Esophagus squamous epithelium (tissue), 4 donors: Measurements from ENCODE around the gene ELK1.

Experiments used
- POLR2A ChIP-seq, 4 donors: fragments of 450-650 bp; IDR thresholded peaks; one replicate each; pipeline ENCODE4 v1.6.1; 2017; ENCODE audit warnings: antibody characterized with exemption in 4 of 4, mild to moderate bottlenecking in 4 of 4, moderate library complexity in 3 of 4
- TF ChIP-seq, protein P1 (sequence below), 6 experiments: fragments of 450-650 bp in 4 of 6; fragments of 200-600 bp in 2 of 6; sonication (generic) in 2 of 6; IDR thresholded peaks; one replicate each; pipeline ENCODE4 v1.5.1; 2016 to 2019; ENCODE audit warnings: antibody characterized with exemption in 6 of 6, mild to moderate bottlenecking in 4 of 6, moderate library complexity in 4 of 6

DNA sequence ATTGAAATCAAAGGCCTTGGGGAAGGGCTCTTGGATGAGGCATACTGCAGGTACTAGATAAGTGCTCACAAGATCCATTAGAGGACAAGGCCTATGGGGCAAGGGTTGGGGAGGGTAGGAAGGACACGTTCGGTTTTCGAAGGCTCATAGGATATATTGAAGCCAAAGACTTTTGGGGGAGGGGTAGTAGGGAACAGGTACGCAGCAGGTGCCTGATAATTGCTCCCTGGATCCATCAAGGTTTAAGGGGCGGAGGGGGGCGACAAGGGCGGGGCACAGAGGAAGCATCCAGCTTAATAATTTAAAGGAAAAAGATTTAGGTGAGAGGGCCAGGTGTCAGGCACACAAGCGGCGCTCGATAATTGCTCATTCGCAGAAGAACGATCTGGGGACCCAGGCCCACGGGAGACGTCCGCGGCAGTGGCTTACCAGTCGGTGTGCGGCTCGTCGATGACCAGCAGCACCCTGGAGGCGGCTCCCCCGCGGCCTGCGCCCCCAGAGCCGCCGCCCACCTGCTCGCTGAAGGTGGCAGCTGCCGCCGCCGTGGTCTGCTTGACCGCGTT is 31.4 kb downstream of the ELK1 start:
- TF ChIP-seq, protein P1, sequence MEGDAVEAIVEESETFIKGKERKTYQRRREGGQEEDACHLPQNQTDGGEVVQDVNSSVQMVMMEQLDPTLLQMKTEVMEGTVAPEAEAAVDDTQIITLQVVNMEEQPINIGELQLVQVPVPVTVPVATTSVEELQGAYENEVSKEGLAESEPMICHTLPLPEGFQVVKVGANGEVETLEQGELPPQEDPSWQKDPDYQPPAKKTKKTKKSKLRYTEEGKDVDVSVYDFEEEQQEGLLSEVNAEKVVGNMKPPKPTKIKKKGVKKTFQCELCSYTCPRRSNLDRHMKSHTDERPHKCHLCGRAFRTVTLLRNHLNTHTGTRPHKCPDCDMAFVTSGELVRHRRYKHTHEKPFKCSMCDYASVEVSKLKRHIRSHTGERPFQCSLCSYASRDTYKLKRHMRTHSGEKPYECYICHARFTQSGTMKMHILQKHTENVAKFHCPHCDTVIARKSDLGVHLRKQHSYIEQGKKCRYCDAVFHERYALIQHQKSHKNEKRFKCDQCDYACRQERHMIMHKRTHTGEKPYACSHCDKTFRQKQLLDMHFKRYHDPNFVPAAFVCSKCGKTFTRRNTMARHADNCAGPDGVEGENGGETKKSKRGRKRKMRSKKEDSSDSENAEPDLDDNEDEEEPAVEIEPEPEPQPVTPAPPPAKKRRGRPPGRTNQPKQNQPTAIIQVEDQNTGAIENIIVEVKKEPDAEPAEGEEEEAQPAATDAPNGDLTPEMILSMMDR (IDR thresholded peaks at IDR 0.05): no peak
- no peak for TF ChIP-seq POLR2A (IDR thresholded peaks at IDR 0.05)
